ENCODE results near the gene COL9A2. TPM values are rescaled to one million over a fixed set of nuclear protein-coding genes. Genes with fewer than 3 reads are reported as not detected.

COL9A2 gene
- total RNA-seq, 1 donor from 2014 or later: 4.6 TPM

DNA sequence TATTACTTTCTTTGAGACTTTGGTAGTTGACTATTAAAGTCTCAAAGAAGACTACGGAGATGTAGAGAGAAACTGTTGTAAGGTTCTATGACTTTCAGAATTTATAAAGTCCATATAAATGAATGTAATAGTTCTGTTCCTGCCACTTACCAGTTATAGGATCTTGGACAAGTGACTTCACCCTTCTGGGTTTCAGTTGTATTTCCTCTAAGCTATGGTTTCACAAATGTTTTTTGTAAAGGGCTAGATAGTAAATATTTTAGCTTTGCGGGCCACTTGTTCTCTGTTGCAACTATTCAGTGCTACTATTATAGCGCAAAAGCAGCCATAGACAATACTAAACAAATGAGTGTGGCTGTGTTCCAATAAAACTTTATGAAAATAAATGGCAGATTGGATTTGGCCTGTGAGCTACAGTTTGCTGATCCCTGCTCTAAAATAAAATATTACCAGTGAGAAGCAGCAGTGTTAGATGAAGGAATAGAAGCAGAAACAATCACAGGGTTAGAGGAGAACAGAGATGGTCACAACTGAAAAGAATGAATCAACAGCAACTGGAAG, 44.4 kb downstream of the COL9A2 start:
- H3K4me3 ChIP-seq (ENCODE audit: low read depth, low read length): no peak overlapping the region
- no peak for DNase-seq (ENCODE audit: low read depth)
- TF ChIP-seq CTCF (conservative IDR thresholded peaks at IDR 0.05; ENCODE audit: low read depth, low read length): no peak

GRCh38 chr1:40270152-40270834, 46.8 kb downstream of the COL9A2 start:
- DNase-seq (ENCODE audit: low read depth): peak; percentile 44
- H3K4me3 ChIP-seq (ENCODE audit: low read depth, low read length): no peak overlapping the region
- no peak for TF ChIP-seq CTCF (conservative IDR thresholded peaks at IDR 0.05; ENCODE audit: low read depth, low read length)

- DNase-seq (ENCODE audit: low read depth): no peak
- no peak overlapping the region for H3K4me3 ChIP-seq (ENCODE audit: low read depth, low read length)
- no peak for TF ChIP-seq CTCF (conservative IDR thresholded peaks at IDR 0.05; ENCODE audit: low read depth, low read length)
Measured at GRCh38 chr1:40268211-40268610, 48.9 kb downstream of the COL9A2 start.

DNA sequence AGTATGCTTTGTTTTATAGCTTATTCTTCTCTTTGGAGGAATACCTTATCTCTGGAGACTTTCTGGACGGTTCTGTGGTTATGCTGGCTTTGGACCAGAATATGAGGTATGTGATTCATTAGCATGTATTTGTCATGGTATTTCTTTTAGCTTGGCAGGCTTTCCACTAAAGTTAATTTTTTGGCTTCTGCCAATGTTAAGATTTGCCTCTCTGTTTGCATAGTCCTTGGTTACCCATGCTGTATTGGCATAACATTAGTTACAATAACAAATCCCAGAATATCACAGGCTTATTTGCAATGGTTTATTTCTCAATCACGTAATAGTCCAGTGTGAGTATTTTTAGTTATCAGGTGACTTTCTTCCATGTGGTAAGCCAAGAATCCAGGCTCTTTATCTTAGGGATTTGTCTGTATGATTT, 49.3 kb downstream of the COL9A2 start:
- TF ChIP-seq CTCF (conservative IDR thresholded peaks at IDR 0.05; ENCODE audit: low read depth, low read length): no peak
- peak; percentile 88 for DNase-seq (ENCODE audit: low read depth)
- no peak overlapping the region for H3K4me3 ChIP-seq (ENCODE audit: low read depth, low read length)

DNA sequence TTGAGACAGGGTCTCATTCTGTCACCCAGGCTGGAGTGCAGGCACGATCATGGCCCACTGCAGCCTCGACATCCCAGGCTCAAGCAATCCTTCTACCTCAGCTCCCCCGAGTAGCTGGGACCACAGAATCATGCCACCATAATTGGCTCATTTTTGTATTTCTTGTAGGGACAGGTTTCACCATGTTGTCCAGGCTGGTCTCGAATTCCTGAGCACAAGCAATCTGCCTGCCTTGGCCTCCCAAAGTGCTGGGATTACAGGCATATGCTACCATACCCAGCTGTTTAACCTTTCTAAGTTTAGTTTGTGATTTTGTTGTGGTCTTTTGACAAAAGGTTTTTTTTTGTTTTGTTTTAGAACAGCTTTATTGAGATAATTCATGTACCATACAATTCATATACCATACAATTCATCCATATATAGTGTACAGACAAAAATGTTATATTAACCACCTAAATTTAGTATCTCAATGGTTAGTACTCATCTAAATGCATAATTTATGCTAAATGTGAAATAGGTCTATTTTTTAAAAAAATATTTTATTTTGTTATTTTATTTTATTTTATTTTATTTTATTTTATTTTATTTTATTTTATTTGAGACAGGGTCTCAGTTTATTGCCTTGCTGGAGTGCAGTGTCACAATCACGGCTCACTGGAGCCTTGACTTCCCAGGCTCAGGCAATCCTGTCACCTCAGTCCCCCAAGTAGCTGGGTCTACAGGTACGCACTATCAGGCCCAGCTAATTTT, 50.1 kb downstream of the COL9A2 start:
- TF ChIP-seq CTCF (conservative IDR thresholded peaks at IDR 0.05; ENCODE audit: low read depth, low read length): no peak
- H3K4me3 ChIP-seq (ENCODE audit: low read depth, low read length): no peak overlapping the region
- no peak for DNase-seq (ENCODE audit: low read depth)

DNA sequence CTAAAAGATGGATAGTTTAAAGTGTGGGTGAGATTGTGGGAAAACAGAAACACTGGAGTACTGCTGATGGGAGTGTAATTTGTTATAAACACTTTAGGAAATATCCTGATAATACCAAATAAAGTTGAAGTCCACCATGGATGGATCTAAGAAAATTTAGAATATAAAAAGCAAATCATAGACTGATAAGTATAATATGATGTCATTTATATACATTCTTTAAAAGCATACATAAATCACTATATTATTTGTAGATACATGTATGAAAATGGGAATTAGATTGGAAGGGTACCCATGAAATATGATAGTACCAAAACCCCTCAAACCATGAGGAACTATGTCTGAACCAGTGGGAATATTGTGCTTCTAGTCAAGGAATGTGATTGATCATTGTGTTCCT, 51.2 kb downstream of the COL9A2 start:
- no peak for DNase-seq (ENCODE audit: low read depth)
- no peak overlapping the region for H3K4me3 ChIP-seq (ENCODE audit: low read depth, low read length)
- TF ChIP-seq CTCF (conservative IDR thresholded peaks at IDR 0.05; ENCODE audit: low read depth, low read length): no peak
